Neural crest cell (in vitro differentiated cells): Measurements from ENCODE around the gene MYO7A. TPM values are rescaled to one million over a fixed set of nuclear protein-coding genes. Genes with fewer than 3 reads are reported as not detected.

ENCODE experiments used
- DNase-seq: peaks from one replicate; pipeline ENCODE4 v3.0.0; 2021; ENCODE audit warnings: low read depth, mixed read lengths, low spot score
- H3K27ac Mint-ChIP-seq: one replicate; pipeline ENCODE4 v1.8.0; 2021; ENCODE audit warnings: mild to moderate bottlenecking, mixed read lengths; ENCODE audit not compliant: unreplicated experiment
- H3K27me3 Mint-ChIP-seq: 2 replicates; pipeline ENCODE4 v1.8.0; 2021; ENCODE audit warnings: low read depth, mild to moderate bottlenecking, mixed read lengths
- H3K36me3 Mint-ChIP-seq: 2 replicates; pipeline ENCODE4 v1.8.0; 2021; ENCODE audit warnings: low read depth, mild to moderate bottlenecking, mixed read lengths
- H3K4me1 Mint-ChIP-seq: 2 replicates; pipeline ENCODE4 v1.8.0; 2021; ENCODE audit warnings: mixed read lengths
- H3K4me3 Mint-ChIP-seq: one replicate; pipeline ENCODE4 v1.8.0; 2021; ENCODE audit warnings: mild to moderate bottlenecking, mixed read lengths
- H3K9me3 Mint-ChIP-seq: 2 replicates; pipeline ENCODE4 v1.8.0; 2021; ENCODE audit warnings: mixed read lengths
- total RNA-seq: library from RNA; stranded (reverse); gene quantifications from 2 replicates; pipeline ENCODE4 v1.2.1, GENCODE V29; 2021
- TF ChIP-seq, protein P1 (sequence below): fragments of 200-600 bp; sonication (generic); conservative IDR thresholded peaks from 2 replicates; pipeline ENCODE4 v1.5.0; 2021; ENCODE audit warnings: antibody characterized with exemption, mild to moderate bottlenecking

The MYO7A gene
- total RNA-seq, 1 donor from 2014 or later, result 2.5 TPM

DNA sequence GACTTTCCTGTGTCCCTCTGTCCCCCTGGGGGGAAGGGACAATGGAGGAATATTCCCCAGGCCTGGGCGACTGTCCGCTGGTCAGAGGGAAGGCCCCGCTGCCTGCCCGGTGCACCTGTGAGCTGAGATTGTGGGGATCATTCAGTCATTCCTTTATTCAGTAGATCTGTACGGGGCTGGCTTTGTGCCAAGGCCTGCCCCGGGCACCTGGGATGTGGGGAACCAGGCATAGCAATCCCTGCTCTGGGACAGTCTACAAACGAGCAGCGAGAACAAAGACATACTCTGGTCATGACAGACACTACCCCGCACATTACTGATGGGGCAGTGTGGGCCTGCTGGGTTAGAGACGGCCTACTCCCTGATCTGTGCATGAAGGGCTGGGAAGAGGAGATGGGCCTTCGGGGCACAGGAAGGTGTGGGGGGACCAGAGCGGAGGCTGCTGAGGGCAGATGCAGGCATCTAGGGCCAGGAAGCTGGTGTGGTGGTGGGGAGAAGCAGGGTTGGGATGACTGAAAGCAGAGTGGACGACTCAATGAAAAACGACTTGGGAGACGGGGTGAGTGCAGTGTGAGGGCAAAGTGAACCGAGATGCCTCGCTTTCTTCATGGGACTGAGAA is 1.8 kb upstream of the MYO7A start:
- H3K27ac Mint-ChIP-seq, result no peak overlapping the region
- peaks cover 31% of the 10 kb centered on the region for H3K4me1 Mint-ChIP-seq
- no peaks in the 10 kb centered on the region for H3K9me3 Mint-ChIP-seq
- H3K4me3 Mint-ChIP-seq, result peak overlapping the region; percentile 35
- H3K27me3 Mint-ChIP-seq, result no peaks in the 10 kb centered on the region
- no peak for DNase-seq
- H3K36me3 Mint-ChIP-seq, result no peaks in the 10 kb centered on the region
- TF ChIP-seq, protein P1, sequence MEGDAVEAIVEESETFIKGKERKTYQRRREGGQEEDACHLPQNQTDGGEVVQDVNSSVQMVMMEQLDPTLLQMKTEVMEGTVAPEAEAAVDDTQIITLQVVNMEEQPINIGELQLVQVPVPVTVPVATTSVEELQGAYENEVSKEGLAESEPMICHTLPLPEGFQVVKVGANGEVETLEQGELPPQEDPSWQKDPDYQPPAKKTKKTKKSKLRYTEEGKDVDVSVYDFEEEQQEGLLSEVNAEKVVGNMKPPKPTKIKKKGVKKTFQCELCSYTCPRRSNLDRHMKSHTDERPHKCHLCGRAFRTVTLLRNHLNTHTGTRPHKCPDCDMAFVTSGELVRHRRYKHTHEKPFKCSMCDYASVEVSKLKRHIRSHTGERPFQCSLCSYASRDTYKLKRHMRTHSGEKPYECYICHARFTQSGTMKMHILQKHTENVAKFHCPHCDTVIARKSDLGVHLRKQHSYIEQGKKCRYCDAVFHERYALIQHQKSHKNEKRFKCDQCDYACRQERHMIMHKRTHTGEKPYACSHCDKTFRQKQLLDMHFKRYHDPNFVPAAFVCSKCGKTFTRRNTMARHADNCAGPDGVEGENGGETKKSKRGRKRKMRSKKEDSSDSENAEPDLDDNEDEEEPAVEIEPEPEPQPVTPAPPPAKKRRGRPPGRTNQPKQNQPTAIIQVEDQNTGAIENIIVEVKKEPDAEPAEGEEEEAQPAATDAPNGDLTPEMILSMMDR, result no peak

DNA sequence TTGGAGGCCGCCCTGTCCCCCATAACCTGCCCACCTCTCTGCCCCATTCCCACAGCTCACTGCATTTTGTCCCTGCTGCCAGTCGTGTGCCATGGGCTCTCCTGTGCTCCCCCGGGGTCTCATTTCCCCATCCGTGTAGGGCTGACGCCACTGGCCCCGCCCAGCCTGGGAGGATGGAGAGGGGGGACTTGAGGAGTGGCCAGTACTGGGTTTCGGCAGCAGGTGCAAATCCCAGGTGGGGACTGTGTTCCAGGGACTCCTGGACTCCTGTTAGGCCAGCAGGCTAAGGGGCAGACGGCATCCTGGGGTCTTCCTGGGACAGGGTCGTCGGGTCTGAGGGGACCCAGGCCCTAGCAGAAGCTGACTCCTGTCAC is 1.2 kb upstream of the MYO7A start:
- peak overlapping the region; percentile 35 for H3K4me3 Mint-ChIP-seq
- H3K27me3 Mint-ChIP-seq, result no peaks in the 10 kb centered on the region
- TF ChIP-seq, protein P1, result no peak
- H3K36me3 Mint-ChIP-seq, result no peaks in the 10 kb centered on the region
- DNase-seq, result no peak
- peaks cover 33% of the 10 kb centered on the region for H3K4me1 Mint-ChIP-seq
- H3K9me3 Mint-ChIP-seq, result no peaks in the 10 kb centered on the region
- no peak overlapping the region for H3K27ac Mint-ChIP-seq

DNA sequence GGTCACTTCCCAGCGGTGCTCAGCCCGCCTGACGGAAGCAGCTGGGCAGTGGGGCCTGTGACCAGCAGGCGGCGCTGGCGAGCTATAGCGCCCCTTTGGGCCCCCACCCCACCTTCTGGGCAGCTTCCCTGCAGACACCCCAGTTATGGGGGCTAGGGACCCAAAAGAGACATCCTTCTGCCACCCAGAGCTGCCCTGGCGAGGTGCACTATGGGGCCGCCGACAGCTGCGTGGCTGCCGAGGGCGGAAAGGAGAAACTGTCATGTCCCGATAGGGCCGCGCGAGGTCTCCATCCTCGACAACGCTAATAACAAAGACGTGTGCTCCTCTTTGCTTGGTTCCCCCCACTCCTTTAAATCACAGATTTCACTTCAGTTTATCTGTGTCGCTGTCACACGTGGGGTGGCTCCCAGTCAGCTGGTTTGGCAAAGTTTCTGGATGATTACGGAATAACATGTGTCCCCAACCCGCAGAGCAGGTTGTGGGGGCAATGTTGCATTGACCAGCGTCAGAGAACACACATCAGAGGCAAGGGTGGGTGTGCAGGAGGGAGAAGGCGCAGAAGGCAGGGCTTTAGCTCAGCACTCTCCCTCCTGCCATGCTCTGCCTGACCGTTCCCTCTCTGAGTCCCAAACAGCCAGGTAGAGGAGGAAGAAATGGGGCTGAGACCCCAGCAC is 673 bp upstream of the MYO7A start:
- no peaks in the 10 kb centered on the region for H3K36me3 Mint-ChIP-seq
- H3K27ac Mint-ChIP-seq, result peak overlapping the region; percentile 80
- TF ChIP-seq, protein P1, result peak; percentile 100
- peaks cover 33% of the 10 kb centered on the region for H3K4me1 Mint-ChIP-seq
- no peaks in the 10 kb centered on the region for H3K27me3 Mint-ChIP-seq
- DNase-seq, result peak; percentile 63
- H3K9me3 Mint-ChIP-seq, result no peaks in the 10 kb centered on the region
- peak overlapping the region; percentile 77 for H3K4me3 Mint-ChIP-seq

DNA sequence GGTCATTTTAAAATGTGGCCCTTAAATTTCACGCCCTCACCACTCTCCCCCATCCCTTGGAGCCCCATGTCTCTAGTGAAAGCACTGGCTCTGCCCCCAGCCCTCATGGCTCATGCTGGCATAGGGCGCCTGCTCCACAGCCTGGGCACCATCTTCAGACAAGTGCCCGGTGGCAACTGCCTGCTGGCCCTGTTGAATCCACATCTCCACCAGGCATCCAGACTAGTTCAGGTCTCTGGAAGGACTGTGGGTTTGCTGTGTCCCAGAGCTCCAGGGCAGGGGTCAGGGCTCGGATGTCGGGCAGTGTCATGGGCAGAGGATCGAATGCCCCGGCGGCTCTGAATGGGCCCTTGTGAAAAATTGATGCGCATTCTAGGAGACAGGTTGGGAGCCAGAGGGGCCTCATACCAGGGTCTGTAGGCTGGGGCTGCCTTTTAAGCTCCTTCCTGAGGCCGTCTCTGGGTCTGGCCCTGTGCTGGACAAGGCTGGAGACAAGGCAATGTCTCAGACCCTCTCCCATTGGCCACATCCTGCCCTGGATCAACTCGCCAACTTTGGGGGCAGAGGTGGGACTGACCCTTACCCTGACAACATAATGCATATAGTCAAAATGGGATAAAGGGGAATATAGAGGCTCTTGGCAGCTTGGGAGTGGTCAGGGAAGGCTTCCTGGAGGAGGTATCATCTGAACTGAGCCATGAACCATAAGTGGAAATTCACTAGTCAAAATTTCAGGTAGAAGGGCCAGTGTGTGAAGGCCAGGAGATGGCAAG is 1.2 kb downstream of the MYO7A start:
- no peaks in the 10 kb centered on the region for H3K9me3 Mint-ChIP-seq
- TF ChIP-seq, protein P1, result no peak
- H3K27me3 Mint-ChIP-seq, result no peaks in the 10 kb centered on the region
- DNase-seq, result no peak
- H3K36me3 Mint-ChIP-seq, result no peaks in the 10 kb centered on the region
- H3K4me1 Mint-ChIP-seq, result peaks cover 33% of the 10 kb centered on the region
- no peak overlapping the region for H3K27ac Mint-ChIP-seq
- H3K4me3 Mint-ChIP-seq, result peak overlapping the region; percentile 12

DNA sequence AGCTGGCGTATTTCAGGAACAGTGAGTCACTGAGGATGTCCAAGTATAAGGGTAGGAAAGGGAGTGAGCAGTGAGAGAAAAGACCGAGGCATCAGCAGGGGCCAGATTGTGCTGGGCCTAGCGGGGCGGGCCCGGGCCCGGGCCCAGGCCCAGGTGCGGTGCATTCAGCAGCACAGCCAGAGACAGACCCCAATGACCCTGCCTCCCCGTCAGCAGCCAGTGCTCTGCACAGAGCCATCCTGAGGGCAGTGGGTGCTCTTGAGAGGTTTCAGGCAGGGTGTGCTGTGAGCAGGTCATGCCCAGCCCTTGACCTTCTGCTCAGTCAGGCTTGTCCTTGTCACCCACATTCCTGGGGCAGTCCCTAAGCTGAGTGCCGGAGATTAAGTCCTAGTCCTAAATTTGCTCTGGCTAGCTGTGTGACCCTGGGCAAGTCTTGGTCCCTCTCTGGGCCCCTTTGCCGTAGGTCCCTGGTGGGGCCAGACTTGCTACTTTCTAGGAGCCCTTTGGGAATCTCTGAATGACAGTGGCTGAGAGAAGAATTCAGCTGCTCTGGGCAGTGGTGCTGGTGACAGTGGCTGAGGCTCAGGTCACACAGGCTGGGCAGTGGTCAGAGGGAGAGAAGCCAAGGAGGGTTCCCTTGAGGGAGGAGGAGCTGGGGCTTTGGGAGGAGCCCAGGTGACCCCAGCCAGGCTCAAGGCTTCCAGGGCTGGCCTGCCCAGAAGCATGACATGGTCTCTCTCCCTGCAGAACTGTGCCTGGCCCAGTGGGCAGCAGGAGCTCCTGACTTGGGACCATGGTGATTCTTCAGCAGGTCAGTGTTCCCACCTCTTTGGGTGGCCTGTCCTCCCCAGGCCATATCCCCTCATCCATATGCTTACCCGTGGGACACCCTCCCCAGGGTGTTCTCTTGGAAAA is 2.1 kb downstream of the MYO7A start:
- peaks cover 33% of the 10 kb centered on the region for H3K4me1 Mint-ChIP-seq
- no peaks in the 10 kb centered on the region for H3K9me3 Mint-ChIP-seq
- no peak overlapping the region for H3K27ac Mint-ChIP-seq
- no peak for DNase-seq
- H3K27me3 Mint-ChIP-seq, result no peaks in the 10 kb centered on the region
- TF ChIP-seq, protein P1, result no peak
- H3K4me3 Mint-ChIP-seq, result no peak overlapping the region
- H3K36me3 Mint-ChIP-seq, result no peaks in the 10 kb centered on the region
